ENCODE measurements around the gene SLC35B1.
"Not testable (repeated sequence)": the region's sequence is repeated elsewhere in the genome, so short reads cannot be mapped to it uniquely, and the experiment has no call there.

Gene SLC35B1

DNA sequence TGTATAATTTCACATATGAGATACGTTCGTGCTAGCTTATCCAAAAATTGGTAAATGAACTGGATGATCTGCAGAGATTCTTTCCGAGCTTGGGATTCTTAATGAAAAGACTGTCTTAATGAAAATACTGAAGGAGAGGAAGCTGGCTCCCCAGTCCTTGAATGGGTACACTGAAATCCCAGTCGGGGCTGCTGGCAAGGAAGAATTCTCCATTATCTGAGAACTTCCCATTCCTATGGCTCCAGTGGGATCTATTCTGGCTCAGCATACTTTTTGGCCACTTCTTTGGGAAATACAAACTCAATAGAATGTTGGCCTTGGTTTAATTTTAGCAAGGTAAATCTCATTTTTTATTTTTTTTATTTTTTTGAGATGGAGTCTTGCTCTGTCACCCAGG, 23.7 kb upstream of the SLC35B1 start:
- FAIRE-seq = no peak

- FAIRE-seq = no peak
Observed at GRCh38 chr17:49730785-49731434, 23.1 kb upstream of the SLC35B1 start.

GRCh38 chr17:49730078-49730784, 22.5 kb upstream of the SLC35B1 start:
- FAIRE-seq = no peak

GRCh38 chr17:49729069-49729468, 21.3 kb upstream of the SLC35B1 start:
- no peak for FAIRE-seq

GRCh38 chr17:49728425-49728824, 20.7 kb upstream of the SLC35B1 start:
- no peak for FAIRE-seq

- FAIRE-seq = no peak
Observed at GRCh38 chr17:49727380-49727779, 19.6 kb upstream of the SLC35B1 start.

GRCh38 chr17:49725452-49726130, 17.8 kb upstream of the SLC35B1 start:
- FAIRE-seq = no peak

- FAIRE-seq = not testable (repeated sequence)
Observed at GRCh38 chr17:49724552-49724951, 16.8 kb upstream of the SLC35B1 start.

DNA sequence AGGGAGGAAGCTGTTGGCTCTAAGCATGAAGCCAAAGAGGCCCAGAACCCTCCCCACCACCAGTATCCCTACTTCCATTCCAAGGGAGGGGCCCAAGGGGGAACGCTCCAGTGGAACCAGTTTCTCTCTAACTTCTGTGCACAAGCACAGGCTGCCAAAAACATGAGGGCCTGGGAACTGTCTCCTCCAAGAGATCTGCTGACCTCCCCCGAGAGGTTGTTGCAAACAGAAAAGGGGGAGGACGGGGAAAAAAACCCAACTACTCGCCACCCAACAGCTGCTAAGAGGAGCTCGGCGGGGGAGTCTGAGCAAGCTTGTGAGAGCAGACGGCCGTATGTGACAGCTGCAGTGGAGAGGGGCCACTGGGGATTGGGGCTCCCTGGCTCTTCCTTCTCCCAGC, 15.7 kb upstream of the SLC35B1 start:
- FAIRE-seq = no peak

DNA sequence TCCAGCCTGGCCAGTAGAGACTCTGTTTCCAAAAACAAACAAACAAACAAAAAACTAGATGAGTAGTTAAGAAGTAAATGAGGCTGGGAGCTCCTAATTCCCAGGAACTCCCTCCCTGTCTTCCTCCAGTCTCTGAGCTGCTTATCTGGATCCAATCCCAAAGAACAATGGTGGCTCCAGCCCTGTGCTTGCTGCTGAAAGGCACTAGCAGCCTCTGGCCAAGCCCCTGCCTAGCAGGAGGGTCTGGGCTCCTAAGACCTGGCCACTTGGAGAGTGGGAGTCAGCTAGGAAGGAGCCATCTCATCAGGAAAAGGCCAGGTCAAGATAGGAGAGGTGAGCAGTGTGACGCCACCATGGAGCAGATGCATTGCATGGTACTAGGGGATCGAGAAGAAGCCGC, 14.3 kb upstream of the SLC35B1 start:
- no peak for FAIRE-seq

GRCh38 chr17:49717371-49717861, 9.7 kb upstream of the SLC35B1 start:
- no peak for FAIRE-seq

GRCh38 chr17:49716668-49717364, 9.1 kb upstream of the SLC35B1 start:
- FAIRE-seq = no peak

GRCh38 chr17:49715717-49716279, 8.0 kb upstream of the SLC35B1 start:
- no peak for FAIRE-seq

DNA sequence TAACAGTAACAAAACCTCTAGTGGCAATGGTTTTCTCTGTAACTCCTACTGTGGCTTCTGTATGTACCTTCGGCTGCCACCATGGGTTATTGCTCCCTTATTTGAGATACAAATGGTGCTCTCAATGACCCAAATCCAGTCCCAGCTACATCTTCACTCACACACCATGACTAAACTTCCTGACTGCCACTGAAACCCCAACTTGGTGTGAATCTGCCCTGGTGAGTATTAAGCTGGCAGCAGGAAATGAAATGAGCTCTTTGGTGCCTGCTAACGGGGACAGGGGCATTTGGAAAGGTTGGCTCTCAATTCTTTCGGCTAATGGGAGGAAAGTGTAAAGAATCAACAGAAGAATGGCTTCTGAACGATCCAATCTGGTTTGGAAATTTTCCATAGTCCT, 7.5 kb upstream of the SLC35B1 start:
- FAIRE-seq = no peak

- FAIRE-seq = no peak
Observed at GRCh38 chr17:49708515-49709183, 885 bp upstream of the SLC35B1 start.

- no peak for FAIRE-seq
Observed at GRCh38 chr17:49707246-49707607, 537 bp downstream of the SLC35B1 start.

- FAIRE-seq = no peak
Observed at GRCh38 chr17:49705254-49705653, 2.5 kb downstream of the SLC35B1 start.

- peak; percentile 9 for FAIRE-seq
Observed at GRCh38 chr17:49703557-49704277, 4.0 kb downstream of the SLC35B1 start.

DNA sequence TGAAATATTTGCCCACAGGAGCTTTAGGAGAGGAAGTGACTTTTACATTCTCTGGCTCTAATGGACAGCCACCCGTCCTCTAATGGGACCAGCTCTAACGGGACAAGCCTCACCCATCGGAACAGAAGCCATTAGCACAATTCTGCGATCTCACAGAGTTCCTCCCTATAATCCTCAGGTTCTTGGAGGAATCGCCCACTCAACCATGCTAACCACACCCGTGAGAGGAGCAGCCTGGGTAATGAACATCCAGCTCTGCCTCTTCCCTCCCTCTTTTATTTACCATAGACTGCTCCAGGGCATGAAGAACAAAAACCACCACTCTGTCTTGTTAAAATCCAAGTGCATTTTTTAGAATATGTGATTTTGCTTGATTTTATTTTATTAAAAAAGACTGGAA, 6.8 kb downstream of the SLC35B1 start:
- FAIRE-seq = no peak

DNA sequence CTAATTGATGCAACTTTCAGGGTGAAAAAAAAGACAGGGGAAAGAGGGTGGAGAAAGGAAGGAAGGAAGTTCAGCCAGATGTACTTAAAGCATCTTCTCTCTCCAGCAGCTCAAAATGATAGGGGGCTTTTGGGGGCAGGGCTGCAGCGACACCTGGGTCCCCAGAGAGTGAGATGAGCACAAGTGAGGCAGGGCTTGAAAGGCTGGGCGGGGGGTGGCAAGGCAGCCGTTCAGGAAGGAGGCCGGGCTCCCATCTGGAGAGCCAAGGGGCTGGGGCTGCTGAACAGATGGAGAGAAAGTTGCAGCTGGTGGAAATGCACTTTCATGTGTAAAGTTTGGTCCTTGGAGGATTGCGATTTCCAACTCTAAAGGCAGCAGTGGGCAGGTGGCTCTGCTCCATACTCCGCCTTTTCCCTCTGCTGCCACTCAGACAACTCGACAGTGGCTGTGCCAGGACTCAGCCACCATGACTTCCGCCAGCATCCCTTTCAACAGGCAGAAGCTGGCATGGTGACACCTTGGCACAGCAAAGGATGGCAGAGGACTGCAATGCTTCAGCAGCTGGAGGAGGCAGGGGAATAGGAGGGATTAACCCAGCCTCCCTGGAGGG, 7.7 kb downstream of the SLC35B1 start:
- no peak for FAIRE-seq

- FAIRE-seq = no peak
Observed at GRCh38 chr17:49698005-49698404, 9.8 kb downstream of the SLC35B1 start.

Measured in A204.1 (cell line).